ENCODE measurements around the gene ACOXL.

DNA sequence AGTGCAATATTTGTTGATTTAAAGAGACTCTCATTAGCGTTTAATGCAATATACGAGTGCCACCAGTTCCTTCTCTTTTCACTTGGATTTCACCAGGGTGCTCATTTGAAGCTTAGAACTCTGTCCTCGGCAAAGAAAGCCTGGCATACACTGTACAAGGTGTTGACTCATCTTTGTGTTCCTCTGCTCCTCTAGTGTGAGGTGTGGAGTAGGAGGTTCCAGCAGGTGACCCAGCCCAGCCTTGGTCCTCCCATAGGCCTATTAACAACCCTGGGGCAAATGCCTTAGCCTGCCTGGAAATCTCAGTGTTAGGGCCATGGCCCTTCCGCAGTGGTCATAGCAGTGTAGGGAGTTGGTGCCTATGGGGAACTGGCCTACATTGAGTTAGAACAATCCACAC, 408.4 kb downstream of the ACOXL start:
- TF ChIP-seq SRF (CRISPR knock-in tag; IDR thresholded peaks at IDR 0.05) = no peak
- TF ChIP-seq, protein P1, sequence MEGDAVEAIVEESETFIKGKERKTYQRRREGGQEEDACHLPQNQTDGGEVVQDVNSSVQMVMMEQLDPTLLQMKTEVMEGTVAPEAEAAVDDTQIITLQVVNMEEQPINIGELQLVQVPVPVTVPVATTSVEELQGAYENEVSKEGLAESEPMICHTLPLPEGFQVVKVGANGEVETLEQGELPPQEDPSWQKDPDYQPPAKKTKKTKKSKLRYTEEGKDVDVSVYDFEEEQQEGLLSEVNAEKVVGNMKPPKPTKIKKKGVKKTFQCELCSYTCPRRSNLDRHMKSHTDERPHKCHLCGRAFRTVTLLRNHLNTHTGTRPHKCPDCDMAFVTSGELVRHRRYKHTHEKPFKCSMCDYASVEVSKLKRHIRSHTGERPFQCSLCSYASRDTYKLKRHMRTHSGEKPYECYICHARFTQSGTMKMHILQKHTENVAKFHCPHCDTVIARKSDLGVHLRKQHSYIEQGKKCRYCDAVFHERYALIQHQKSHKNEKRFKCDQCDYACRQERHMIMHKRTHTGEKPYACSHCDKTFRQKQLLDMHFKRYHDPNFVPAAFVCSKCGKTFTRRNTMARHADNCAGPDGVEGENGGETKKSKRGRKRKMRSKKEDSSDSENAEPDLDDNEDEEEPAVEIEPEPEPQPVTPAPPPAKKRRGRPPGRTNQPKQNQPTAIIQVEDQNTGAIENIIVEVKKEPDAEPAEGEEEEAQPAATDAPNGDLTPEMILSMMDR (IDR thresholded peaks at IDR 0.05 in 2 of 3, conservative IDR thresholded peaks at IDR 0.05 in 1 of 3; ENCODE audit: insufficient read depth in 2 of 3, low read depth in 1 of 3, low read length in 3 of 3) = no peak
- TF ChIP-seq CHD2 (IDR thresholded peaks at IDR 0.05; ENCODE audit: low read depth, low read length) = no peak
- TF ChIP-seq NFATC3 (IDR thresholded peaks at IDR 0.05) = no peak
- no peak for TF ChIP-seq MTA2 (IDR thresholded peaks at IDR 0.05; ENCODE audit: low read depth)
- no peak for TF ChIP-seq ETV6 (IDR thresholded peaks at IDR 0.05; ENCODE audit: borderline replicate concordance in 1 of 2, low read depth in 2 of 2, low read length in 1 of 2)
- TF ChIP-seq ETV6 (CRISPR knock-in tag; IDR thresholded peaks at IDR 0.05; ENCODE audit: borderline replicate concordance) = no peak
- no peak for TF ChIP-seq TEAD4 (IDR thresholded peaks at IDR 0.05; ENCODE audit: low read length)
- TF ChIP-seq TEAD4 (CRISPR knock-in tag; IDR thresholded peaks at IDR 0.05; ENCODE audit: borderline replicate concordance) = no peak
- TF ChIP-seq, protein P2, sequence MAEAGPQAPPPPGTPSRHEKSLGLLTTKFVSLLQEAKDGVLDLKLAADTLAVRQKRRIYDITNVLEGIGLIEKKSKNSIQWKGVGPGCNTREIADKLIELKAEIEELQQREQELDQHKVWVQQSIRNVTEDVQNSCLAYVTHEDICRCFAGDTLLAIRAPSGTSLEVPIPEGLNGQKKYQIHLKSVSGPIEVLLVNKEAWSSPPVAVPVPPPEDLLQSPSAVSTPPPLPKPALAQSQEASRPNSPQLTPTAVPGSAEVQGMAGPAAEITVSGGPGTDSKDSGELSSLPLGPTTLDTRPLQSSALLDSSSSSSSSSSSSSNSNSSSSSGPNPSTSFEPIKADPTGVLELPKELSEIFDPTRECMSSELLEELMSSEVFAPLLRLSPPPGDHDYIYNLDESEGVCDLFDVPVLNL (CRISPR knock-in tag; IDR thresholded peaks at IDR 0.05; ENCODE audit: low read depth) = no peak

All from K562 (cell line).